WTC11 (cell line): Measurements from ENCODE around the gene ZNF276. TPM values are rescaled to one million over a fixed set of nuclear protein-coding genes. Genes with fewer than 3 reads are reported as not detected.

Source experiments
- ATAC-seq: fragments of 200-7000 bp; cut with Tn5 transposase; 2 replicates; pipeline ENCODE4 v1.10.0; 2021; ENCODE audit warnings: mild to moderate bottlenecking, moderate library complexity
- CTCF ChIA-PET: fragments of 300-600 bp; sonication (Branson Sonifier 250); formaldehyde crosslinking; loops from one replicate; lab custom pipeline; 2021; ENCODE audit warnings: antibody characterized with exemption; lab: Charles Lee
- POLR2A ChIA-PET: fragments of 350-600 bp; sonication (Branson Sonifier 250); formaldehyde crosslinking; loops from one replicate; lab custom pipeline; 2021; ENCODE audit warnings: antibody characterized with exemption; lab: Charles Lee
- DNase-seq: peaks from one replicate; pipeline ENCODE4 v3.0.0; 2021; ENCODE audit warnings: low spot score
- H3K27ac Mint-ChIP-seq: 2 replicates; pipeline ENCODE4 v1.8.0; 2021; ENCODE audit warnings: mixed read lengths
- H3K27me3 Mint-ChIP-seq: 2 replicates; pipeline ENCODE4 v1.8.0; 2021; ENCODE audit warnings: low read depth, mild to moderate bottlenecking, moderate library complexity, mixed read lengths
- H3K36me3 Mint-ChIP-seq: 2 replicates; pipeline ENCODE4 v1.8.0; 2021; ENCODE audit warnings: mixed read lengths
- H3K4me1 Mint-ChIP-seq: 2 replicates; pipeline ENCODE4 v1.8.0; 2022; ENCODE audit warnings: mixed read lengths
- H3K4me3 Mint-ChIP-seq: 2 replicates; pipeline ENCODE4 v1.8.0; 2021; ENCODE audit warnings: mild to moderate bottlenecking, moderate library complexity, mixed read lengths
- H3K9me3 Mint-ChIP-seq: 2 replicates; pipeline ENCODE4 v1.8.0; 2021; ENCODE audit warnings: mixed read lengths
- CBFB ChIP-seq: sonication (generic); formaldehyde crosslinking; IDR thresholded peaks from 2 replicates; pipeline ENCODE4 v1.8.1; 2022; ENCODE audit warnings: mild to moderate bottlenecking, low read depth, missing genetic modification reagents
- E2F1 ChIP-seq: sonication (generic); formaldehyde crosslinking; IDR thresholded peaks from 2 replicates; pipeline ENCODE4 v1.8.0; 2022; ENCODE audit warnings: mild to moderate bottlenecking, missing genetic modification reagents
- EMX1 ChIP-seq: fragments of 250-450 bp; sonication (Bioruptor Pico); IDR thresholded peaks from 2 replicates; pipeline ENCODE4 v1.8.0; 2021; ENCODE audit warnings: mild to moderate bottlenecking
- ESRRA ChIP-seq: sonication (generic); formaldehyde crosslinking; IDR thresholded peaks from 2 replicates; pipeline ENCODE4 v1.8.1; 2022; ENCODE audit warnings: mild to moderate bottlenecking, missing genetic modification reagents, borderline replicate concordance
- FOXJ3 ChIP-seq: sonication (generic); formaldehyde crosslinking; IDR thresholded peaks from 2 replicates; pipeline ENCODE4 v1.9.0; 2021; ENCODE audit warnings: missing genetic modification reagents, mild to moderate bottlenecking, borderline replicate concordance
- GTF2I ChIP-seq: fragments of 250-450 bp; sonication (Bioruptor Pico); conservative IDR thresholded peaks from 2 replicates; pipeline ENCODE4 v1.4.0; 2021; ENCODE audit warnings: mild to moderate bottlenecking
- HMGA2 ChIP-seq: fragments of 250-450 bp; sonication (Bioruptor Pico); IDR thresholded peaks from 2 replicates; pipeline ENCODE4 v1.4.0; 2021; ENCODE audit warnings: mild to moderate bottlenecking, moderate library complexity
- IRF2 ChIP-seq: sonication (generic); formaldehyde crosslinking; IDR thresholded peaks from 2 replicates; pipeline ENCODE4 v1.8.0; 2022; ENCODE audit warnings: low read depth, missing genetic modification reagents, borderline replicate concordance
- JAZF1 ChIP-seq: fragments of 250-450 bp; sonication (Bioruptor Pico); IDR thresholded peaks from 2 replicates; pipeline ENCODE4 v1.9.0; 2021; ENCODE audit warnings: moderate library complexity, mild to moderate bottlenecking, inconsistent platforms
- TP53 ChIP-seq: sonication (generic); formaldehyde crosslinking; IDR thresholded peaks from 2 replicates; pipeline ENCODE4 v1.8.1; 2023; ENCODE audit warnings: mild to moderate bottlenecking, missing genetic modification reagents
- ZMAT4 ChIP-seq: fragments of 250-450 bp; sonication (Bioruptor Pico); IDR thresholded peaks from 2 replicates; pipeline ENCODE4 v1.9.0; 2021; ENCODE audit warnings: mild to moderate bottlenecking
- ZNF532 ChIP-seq: fragments of 250-450 bp; sonication (Bioruptor Pico); IDR thresholded peaks from 2 replicates; pipeline ENCODE4 v1.9.0; 2021; ENCODE audit warnings: mild to moderate bottlenecking, borderline replicate concordance
- total RNA-seq: library from RNA; stranded (reverse); gene quantifications from 3 replicates; pipeline ENCODE4 v1.2.3, GENCODE V29; 2021
- TF ChIP-seq, protein P1 (sequence below): sonication (generic); formaldehyde crosslinking; IDR thresholded peaks from 2 replicates; pipeline ENCODE4 v1.8.1; 2023; ENCODE audit warnings: mild to moderate bottlenecking, missing genetic modification reagents
- TF ChIP-seq, protein P2 (sequence below): sonication (generic); formaldehyde crosslinking; conservative IDR thresholded peaks from 2 replicates; pipeline ENCODE4 v1.8.1; 2023; ENCODE audit warnings: mild to moderate bottlenecking, low read depth, missing genetic modification reagents, moderate library complexity
- TF ChIP-seq, protein P3 (sequence below): sonication (generic); formaldehyde crosslinking; IDR thresholded peaks from 2 replicates; pipeline ENCODE4 v1.8.1; 2023; ENCODE audit warnings: mild to moderate bottlenecking, missing genetic modification reagents, moderate library complexity

ZNF276 gene
- total RNA-seq, 1 experiment from 2014 or later, result 16.6 TPM

GRCh38 chr16:89691986-89692569, 29.3 kb upstream of the ZNF276 start:
- H3K4me3 Mint-ChIP-seq, result no peak overlapping the region
- no peak overlapping the region for H3K27ac Mint-ChIP-seq
- no peak for DNase-seq
- no peak for ATAC-seq
- peaks cover 34% of the 10 kb centered on the region for H3K36me3 Mint-ChIP-seq
- no peaks in the 10 kb centered on the region for H3K9me3 Mint-ChIP-seq
- H3K4me1 Mint-ChIP-seq, result peaks cover 7% of the 10 kb centered on the region
- TF ChIP-seq FOXJ3 (CRISPR knock-in tag) (no peak), GTF2I (no peak), EMX1 (CRISPR knock-in tag) (no peak), JAZF1 (CRISPR knock-in tag) (no peak)
- TF ChIP-seq, protein P1, sequence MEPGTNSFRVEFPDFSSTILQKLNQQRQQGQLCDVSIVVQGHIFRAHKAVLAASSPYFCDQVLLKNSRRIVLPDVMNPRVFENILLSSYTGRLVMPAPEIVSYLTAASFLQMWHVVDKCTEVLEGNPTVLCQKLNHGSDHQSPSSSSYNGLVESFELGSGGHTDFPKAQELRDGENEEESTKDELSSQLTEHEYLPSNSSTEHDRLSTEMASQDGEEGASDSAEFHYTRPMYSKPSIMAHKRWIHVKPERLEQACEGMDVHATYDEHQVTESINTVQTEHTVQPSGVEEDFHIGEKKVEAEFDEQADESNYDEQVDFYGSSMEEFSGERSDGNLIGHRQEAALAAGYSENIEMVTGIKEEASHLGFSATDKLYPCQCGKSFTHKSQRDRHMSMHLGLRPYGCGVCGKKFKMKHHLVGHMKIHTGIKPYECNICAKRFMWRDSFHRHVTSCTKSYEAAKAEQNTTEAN (CRISPR knock-in tag), result no peak
- POLR2A ChIA-PET, result no interaction called here
- CTCF ChIA-PET, result no interaction called here
- H3K27me3 Mint-ChIP-seq, result no peaks in the 10 kb centered on the region

GRCh38 chr16:89693289-89693731, 28.0 kb upstream of the ZNF276 start:
- CTCF ChIA-PET, result no interaction called here

More at GRCh38 chr16:89693289-89693731, 28.0 kb upstream of the ZNF276 start:
- POLR2A ChIA-PET, result no interaction called here
- DNase-seq (no peak), ATAC-seq (no peak)
- Mint-ChIP-seq H3K9me3 (no peaks in the 10 kb centered on the region), H3K27me3 (no peaks in the 10 kb centered on the region), H3K4me3 (no peak overlapping the region), H3K4me1 (no peaks in the 10 kb centered on the region), H3K36me3 (peaks cover 34% of the 10 kb centered on the region), H3K27ac (no peak overlapping the region)
- TF ChIP-seq ESRRA (CRISPR knock-in tag) (no peak), HMGA2 (no peak), ZNF532 (CRISPR knock-in tag) (no peak), ZMAT4 (CRISPR knock-in tag) (no peak), CBFB (CRISPR knock-in tag) (no peak), E2F1 (CRISPR knock-in tag) (no peak), IRF2 (CRISPR knock-in tag) (no peak), TP53 (CRISPR knock-in tag) (no peak)
- TF ChIP-seq, protein P2, sequence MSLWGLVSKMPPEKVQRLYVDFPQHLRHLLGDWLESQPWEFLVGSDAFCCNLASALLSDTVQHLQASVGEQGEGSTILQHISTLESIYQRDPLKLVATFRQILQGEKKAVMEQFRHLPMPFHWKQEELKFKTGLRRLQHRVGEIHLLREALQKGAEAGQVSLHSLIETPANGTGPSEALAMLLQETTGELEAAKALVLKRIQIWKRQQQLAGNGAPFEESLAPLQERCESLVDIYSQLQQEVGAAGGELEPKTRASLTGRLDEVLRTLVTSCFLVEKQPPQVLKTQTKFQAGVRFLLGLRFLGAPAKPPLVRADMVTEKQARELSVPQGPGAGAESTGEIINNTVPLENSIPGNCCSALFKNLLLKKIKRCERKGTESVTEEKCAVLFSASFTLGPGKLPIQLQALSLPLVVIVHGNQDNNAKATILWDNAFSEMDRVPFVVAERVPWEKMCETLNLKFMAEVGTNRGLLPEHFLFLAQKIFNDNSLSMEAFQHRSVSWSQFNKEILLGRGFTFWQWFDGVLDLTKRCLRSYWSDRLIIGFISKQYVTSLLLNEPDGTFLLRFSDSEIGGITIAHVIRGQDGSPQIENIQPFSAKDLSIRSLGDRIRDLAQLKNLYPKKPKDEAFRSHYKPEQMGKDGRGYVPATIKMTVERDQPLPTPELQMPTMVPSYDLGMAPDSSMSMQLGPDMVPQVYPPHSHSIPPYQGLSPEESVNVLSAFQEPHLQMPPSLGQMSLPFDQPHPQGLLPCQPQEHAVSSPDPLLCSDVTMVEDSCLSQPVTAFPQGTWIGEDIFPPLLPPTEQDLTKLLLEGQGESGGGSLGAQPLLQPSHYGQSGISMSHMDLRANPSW (CRISPR knock-in tag), result no peak
- TF ChIP-seq, protein P3, sequence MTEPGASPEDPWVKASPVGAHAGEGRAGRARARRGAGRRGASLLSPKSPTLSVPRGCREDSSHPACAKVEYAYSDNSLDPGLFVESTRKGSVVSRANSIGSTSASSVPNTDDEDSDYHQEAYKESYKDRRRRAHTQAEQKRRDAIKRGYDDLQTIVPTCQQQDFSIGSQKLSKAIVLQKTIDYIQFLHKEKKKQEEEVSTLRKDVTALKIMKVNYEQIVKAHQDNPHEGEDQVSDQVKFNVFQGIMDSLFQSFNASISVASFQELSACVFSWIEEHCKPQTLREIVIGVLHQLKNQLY, result no peak
